Lower leg skin (tissue), 4 donors: Measurements from ENCODE around the gene LRRC74B. TPM values are rescaled to one million over a fixed set of nuclear protein-coding genes. Genes with fewer than 3 reads are reported as not detected.

Source experiments
- DNase-seq, 2 donors: peaks; one replicate each; pipeline ENCODE4 v3.0.0-alpha.2; 2019; ENCODE audit warnings: low spot score in 2 of 2
- H3K4me3 ChIP-seq: fragments of 200-600 bp; sonication (generic); 2 replicates; pipeline ENCODE4 v1.5.1; 2017; ENCODE audit warnings: mild to moderate bottlenecking, low read depth; ENCODE audit not compliant: poor library complexity, severe bottlenecking
- POLR2A ChIP-seq, 2 donors: fragments of 450-650 bp; IDR thresholded peaks; one replicate each; pipeline ENCODE4 v1.6.1; 2016 to 2017; ENCODE audit warnings: antibody characterized with exemption in 2 of 2, mild to moderate bottlenecking in 1 of 2, moderate library complexity in 1 of 2
- WGBS, 2 donors: methylation state at CpG; one replicate each; pipeline ENCODE4 v1.1.5; 2018; 5-methylcytosine and 5-hydroxymethylcytosine counted together
- intact Hi-C: fragments of 100-400 bp; cut with DNase I; formaldehyde crosslinking; loops from one replicate; pipeline ENCODE4 v1.15.0; 2023; ENCODE audit warnings: low total_unique reads
- total RNA-seq, 4 donors: library from RNA; depleted of rRNA; stranded (reverse); fragments of >200 nt; gene quantifications; one replicate each; pipeline ENCODE4 v1.1.0, GENCODE V29; 2016
- TF ChIP-seq, protein P1 (sequence below), 3 donors: fragments of 450-650 bp; IDR thresholded peaks; one replicate each; pipeline ENCODE4 v1.5.1; 2016; ENCODE audit warnings: antibody characterized with exemption in 3 of 3, mild to moderate bottlenecking in 3 of 3, moderate library complexity in 2 of 3

Gene LRRC74B
- total RNA-seq, 4 donors from 2014 or later = not detected

DNA sequence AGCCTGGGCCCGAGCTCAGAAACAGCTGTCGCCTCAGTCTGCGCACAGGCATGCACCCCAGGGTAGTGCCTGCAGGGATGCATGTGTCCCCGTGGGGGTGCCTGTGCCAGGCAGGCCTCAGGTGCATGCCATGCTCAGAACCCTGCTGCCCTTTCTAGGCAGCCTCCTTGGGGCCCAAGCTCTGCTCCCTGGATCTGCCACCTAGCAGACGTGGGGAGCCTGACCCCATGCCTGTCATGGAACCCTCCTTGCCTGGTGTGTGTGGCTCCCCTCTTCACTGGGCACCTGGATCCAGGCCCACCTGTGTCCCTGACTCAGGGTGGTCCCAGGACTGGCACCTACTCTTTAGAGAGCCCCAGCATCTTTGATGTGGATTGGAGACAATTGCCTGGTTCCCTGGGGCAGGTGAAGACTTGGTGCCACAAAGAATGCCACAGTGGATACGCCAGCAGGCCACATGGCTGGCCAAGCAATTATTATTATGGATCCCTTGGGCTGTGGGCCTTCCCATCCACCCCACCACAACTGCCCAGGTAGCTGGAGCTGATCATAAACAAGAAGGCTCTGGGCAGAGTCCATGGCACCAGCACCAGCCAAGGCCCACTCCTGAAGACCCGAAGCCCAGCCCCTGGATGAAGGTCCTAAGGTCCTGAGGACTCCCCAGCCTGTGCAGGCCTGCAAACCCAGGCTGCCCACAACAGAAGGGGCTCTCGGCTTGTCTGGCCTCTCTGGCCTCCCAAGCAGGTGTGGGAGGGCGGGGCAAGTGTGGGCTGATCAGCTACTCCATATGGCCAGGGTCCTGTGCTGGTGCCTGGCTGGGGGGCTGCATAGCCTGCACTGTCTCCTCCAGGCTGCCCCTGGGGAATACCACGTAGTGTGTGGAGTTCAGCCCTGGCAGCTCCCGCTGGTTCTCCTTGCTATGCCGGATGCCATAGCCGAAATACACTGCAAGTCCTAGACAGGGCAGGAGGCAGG is 17.2 kb upstream of the LRRC74B start:
- H3K4me3 ChIP-seq = no peak overlapping the region
- TF ChIP-seq POLR2A (IDR thresholded peaks at IDR 0.05) = no peak
- TF ChIP-seq, protein P1, sequence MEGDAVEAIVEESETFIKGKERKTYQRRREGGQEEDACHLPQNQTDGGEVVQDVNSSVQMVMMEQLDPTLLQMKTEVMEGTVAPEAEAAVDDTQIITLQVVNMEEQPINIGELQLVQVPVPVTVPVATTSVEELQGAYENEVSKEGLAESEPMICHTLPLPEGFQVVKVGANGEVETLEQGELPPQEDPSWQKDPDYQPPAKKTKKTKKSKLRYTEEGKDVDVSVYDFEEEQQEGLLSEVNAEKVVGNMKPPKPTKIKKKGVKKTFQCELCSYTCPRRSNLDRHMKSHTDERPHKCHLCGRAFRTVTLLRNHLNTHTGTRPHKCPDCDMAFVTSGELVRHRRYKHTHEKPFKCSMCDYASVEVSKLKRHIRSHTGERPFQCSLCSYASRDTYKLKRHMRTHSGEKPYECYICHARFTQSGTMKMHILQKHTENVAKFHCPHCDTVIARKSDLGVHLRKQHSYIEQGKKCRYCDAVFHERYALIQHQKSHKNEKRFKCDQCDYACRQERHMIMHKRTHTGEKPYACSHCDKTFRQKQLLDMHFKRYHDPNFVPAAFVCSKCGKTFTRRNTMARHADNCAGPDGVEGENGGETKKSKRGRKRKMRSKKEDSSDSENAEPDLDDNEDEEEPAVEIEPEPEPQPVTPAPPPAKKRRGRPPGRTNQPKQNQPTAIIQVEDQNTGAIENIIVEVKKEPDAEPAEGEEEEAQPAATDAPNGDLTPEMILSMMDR (IDR thresholded peaks at IDR 0.05) = no peak
- intact Hi-C loops = loop anchor here (5.0 kb wide), 1 partner anchor 1684 kb away; no protein-coding TSS in a partner anchor
- DNase-seq = no peak
- 93 to 94% methylated on average over 3 to 11 of the region's 13 CpGs for whole genome bisulfite sequencing, 2 donors

DNA sequence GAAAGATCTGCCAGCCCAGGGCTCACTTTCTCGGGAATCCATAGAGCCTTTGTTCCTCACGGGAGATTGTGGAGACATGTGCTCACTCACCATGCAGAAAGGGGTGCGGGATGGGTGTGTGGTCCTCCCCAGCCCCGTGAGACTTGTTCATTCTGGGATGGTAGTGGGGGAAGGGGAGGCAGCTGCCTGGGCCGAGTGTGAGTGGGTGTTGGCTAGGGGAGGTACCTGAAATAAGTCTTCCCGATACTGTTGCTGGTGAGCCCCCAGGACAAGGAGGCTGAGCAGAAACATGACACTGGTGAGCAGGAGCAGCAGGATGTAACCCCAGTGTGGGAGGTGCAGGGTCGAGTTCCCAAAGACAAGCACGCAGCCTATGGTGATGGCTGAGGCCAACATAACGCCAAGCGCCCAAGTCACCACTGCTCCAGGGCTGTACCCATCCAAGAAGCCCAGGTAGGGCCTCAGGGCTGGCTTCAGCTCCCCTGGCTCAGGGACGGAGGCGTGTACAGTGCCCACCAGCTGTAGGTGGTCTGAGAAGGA is 16.2 kb upstream of the LRRC74B start:
- intact Hi-C loops = loop anchor here (5.0 kb wide), 1 partner anchor 1683 kb away; no protein-coding TSS in a partner anchor
- TF ChIP-seq, protein P1 (IDR thresholded peaks at IDR 0.05) = no peak
- TF ChIP-seq POLR2A (IDR thresholded peaks at IDR 0.05) = no peak
- no peak for DNase-seq
- WGBS, 2 donors = 57 to 72% methylated on average over 12 of the region's 12 CpGs
- H3K4me3 ChIP-seq = no peak overlapping the region

DNA sequence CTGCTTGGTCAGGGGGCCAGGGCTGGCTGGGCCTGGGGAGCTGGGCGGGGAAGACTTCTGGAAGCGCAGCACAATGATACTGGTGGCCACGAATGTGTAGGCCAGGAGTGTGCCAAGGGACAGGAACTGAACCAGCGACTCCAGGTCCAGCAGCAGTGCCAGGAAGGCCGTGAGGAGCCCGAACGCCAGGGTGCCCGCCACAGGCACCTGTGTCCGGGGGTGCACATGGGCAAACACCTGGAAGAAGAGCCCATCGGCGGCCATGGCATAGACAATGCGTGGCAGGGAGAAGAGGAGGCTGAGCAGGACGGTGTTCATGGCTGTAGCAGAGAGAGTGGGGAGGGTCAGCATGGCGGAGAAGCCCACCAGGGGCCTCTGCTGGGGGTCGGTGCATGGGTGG is 15.7 kb upstream of the LRRC74B start:
- no peak for DNase-seq
- 83 to 89% methylated on average over 14 to 15 of the region's 15 CpGs for WGBS, 2 donors
- no peak for TF ChIP-seq POLR2A (IDR thresholded peaks at IDR 0.05)
- TF ChIP-seq, protein P1 (IDR thresholded peaks at IDR 0.05) = no peak
- intact Hi-C loops = no loop called here
- no peak overlapping the region for H3K4me3 ChIP-seq

DNA sequence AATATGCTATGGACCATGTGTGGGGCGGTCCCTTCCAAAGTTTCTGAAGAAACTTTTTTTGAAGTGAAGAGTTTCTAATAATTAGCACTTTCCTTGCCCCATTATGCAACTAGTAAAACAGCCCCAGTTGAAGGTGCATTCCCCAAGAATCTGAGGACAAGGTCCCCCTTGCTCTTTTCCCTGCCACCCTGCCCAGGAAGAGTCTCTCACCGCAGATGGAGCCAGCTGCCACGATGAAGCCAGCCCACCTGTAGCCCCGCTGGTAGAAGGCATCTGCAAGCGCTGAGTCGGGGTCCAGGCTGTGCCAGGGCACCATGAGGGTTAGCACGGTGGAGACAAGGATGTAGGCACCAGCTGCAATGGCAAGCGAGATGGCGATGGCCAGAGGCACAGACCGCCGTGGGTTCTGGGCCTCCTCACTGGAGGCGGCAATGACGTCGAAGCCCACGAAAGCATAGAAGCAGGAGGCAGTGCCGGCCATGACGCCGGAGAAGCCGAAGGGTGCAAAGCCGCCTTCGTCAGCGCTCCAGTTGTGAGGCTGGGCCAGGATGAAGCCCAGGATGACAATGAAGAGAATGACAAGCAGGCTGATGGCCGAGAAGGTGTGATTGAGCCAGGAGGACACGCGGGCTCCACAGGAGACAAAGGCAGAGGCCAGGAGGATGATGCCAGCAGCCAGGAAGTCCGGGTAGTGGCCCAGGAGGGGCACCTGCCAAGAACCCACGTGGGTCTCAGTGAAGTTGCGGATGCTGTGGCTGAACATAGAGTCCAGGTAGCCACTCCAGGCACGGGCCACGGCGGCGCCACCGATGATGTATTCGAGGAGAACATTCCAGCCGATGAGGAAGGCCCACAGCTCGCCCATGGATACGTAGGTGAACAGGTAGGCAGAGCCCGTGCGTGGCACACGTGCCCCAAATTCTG is 14.9 kb upstream of the LRRC74B start:
- WGBS, 2 donors = 91 to 93% methylated on average over 34 to 40 of the region's 40 CpGs
- intact Hi-C loops = no loop called here
- no peak overlapping the region for H3K4me3 ChIP-seq
- no peak for TF ChIP-seq POLR2A (IDR thresholded peaks at IDR 0.05)
- DNase-seq = no peak

DNA sequence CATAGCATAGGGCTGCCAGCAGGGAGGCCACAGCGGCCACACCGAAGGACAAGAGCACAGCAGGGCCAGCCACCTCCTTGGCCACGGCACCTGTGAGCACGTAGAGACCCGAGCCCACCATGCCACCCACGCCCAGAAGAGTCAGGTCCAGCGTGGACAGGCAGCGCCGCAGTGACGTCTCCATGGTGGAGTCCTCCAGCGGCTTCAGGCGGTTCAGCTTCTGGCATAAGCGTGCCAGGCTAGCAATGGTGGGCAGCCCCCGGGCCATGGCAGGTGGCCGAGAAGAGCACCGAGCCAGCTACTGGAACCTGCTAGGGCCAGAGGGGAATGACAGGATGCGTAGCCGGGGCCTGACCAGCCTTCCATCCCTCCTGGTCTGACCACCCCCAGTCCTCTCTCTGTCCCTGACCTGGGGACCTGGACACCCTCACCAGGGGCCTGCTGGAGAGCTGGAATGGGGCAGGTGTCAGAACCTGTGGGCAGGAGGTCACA is 14.2 kb upstream of the LRRC74B start:
- no peak for DNase-seq
- intact Hi-C loops = no loop called here
- H3K4me3 ChIP-seq = no peak overlapping the region
- 84 to 91% methylated on average over 15 to 16 of the region's 18 CpGs for WGBS, 2 donors
- TF ChIP-seq, protein P1 (IDR thresholded peaks at IDR 0.05) = no peak
- TF ChIP-seq POLR2A (IDR thresholded peaks at IDR 0.05) = no peak
